Trophoblast cell (in vitro differentiated cells and primary cell): ENCODE data around the gene PIK3IP1.

Experiments used
- DNase-seq, 2 donors: peaks; one replicate each; pipeline ENCODE4 v3.0.0-alpha.2; 2016
- H2AFZ ChIP-seq: 2 replicates; pipeline ENCODE4 v1.6.1; 2013; ENCODE audit warnings: low read length, moderate library complexity, mild to moderate bottlenecking; ENCODE audit not compliant: insufficient read depth, poor library complexity
- H2AK5ac ChIP-seq: 2 replicates; pipeline ENCODE4 v1.6.1; 2013; ENCODE audit warnings: mild to moderate bottlenecking, low read length
- H2BK120ac ChIP-seq: 2 replicates; pipeline ENCODE4 v1.6.1; 2013; ENCODE audit warnings: low read length, mild to moderate bottlenecking, moderate library complexity; ENCODE audit not compliant: insufficient read depth, poor library complexity
- H2BK12ac ChIP-seq: 2 replicates; pipeline ENCODE4 v1.6.1; 2013; ENCODE audit warnings: mild to moderate bottlenecking, low read length, moderate library complexity
- H2BK5ac ChIP-seq: 2 replicates; pipeline ENCODE4 v1.6.1; 2013; ENCODE audit warnings: low read length, low read depth, moderate library complexity, mild to moderate bottlenecking; ENCODE audit not compliant: poor library complexity
- H3K14ac ChIP-seq: 2 replicates; pipeline ENCODE4 v1.6.1; 2013; ENCODE audit warnings: mild to moderate bottlenecking, low read length
- H3K18ac ChIP-seq: 2 replicates; pipeline ENCODE4 v1.6.1; 2013; ENCODE audit warnings: mild to moderate bottlenecking, low read length
- H3K23ac ChIP-seq: 2 replicates; pipeline ENCODE4 v1.6.1; 2013; ENCODE audit warnings: low read length
- H3K27ac ChIP-seq: 2 replicates; pipeline ENCODE4 v1.5.1; 2013; ENCODE audit warnings: low read depth, mild to moderate bottlenecking, inconsistent platforms, low read length, moderate library complexity
- H3K27me3 ChIP-seq: 2 replicates; pipeline ENCODE4 v1.6.1; 2013; ENCODE audit warnings: inconsistent platforms, mild to moderate bottlenecking, low read length, moderate library complexity; ENCODE audit not compliant: insufficient read depth
- H3K36me3 ChIP-seq, 2 experiments: 1 replicate in 1 of 2; 2 replicates in 1 of 2; pipeline ENCODE4 v1.6.1; 2013; ENCODE audit warnings: low read length in 2 of 2, mild to moderate bottlenecking in 2 of 2, moderate library complexity in 1 of 2; ENCODE audit not compliant: insufficient read depth in 2 of 2, control insufficient read depth in 1 of 2
- H3K4ac ChIP-seq: 2 replicates; pipeline ENCODE4 v1.6.1; 2013; ENCODE audit warnings: low read depth, mild to moderate bottlenecking, low read length, moderate library complexity
- H3K4me1 ChIP-seq, 2 experiments: 1 replicate in 1 of 2; 2 replicates in 1 of 2; pipeline ENCODE4 v1.6.1; 2013; ENCODE audit warnings: low read length in 2 of 2, mild to moderate bottlenecking in 2 of 2, moderate library complexity in 1 of 2; ENCODE audit not compliant: insufficient read depth in 2 of 2, control insufficient read depth in 1 of 2
- H3K4me2 ChIP-seq: 2 replicates; pipeline ENCODE4 v1.6.1; 2013; ENCODE audit warnings: inconsistent platforms, mild to moderate bottlenecking, low read length, moderate library complexity
- H3K4me3 ChIP-seq: 2 replicates; pipeline ENCODE4 v1.5.1; 2013; ENCODE audit warnings: mild to moderate bottlenecking, low read depth, low read length, inconsistent platforms
- H3K79me1 ChIP-seq: one replicate; pipeline ENCODE4 v1.6.1; 2013; ENCODE audit warnings: low read length
- H3K79me2 ChIP-seq: 2 replicates; pipeline ENCODE4 v1.6.1; 2013; ENCODE audit warnings: low read length, mild to moderate bottlenecking; ENCODE audit not compliant: control insufficient read depth, insufficient read depth, poor library complexity
- H3K9ac ChIP-seq: 2 replicates; pipeline ENCODE4 v1.6.1; 2013; ENCODE audit warnings: mild to moderate bottlenecking, low read length
- H3K9me3 ChIP-seq: 2 replicates; pipeline ENCODE4 v1.6.1; 2013; ENCODE audit warnings: low read depth, mild to moderate bottlenecking, control low read depth, inconsistent platforms, low read length; ENCODE audit not compliant: insufficient read depth
- H4K12ac ChIP-seq: 2 replicates; pipeline ENCODE4 v1.6.1; 2013; ENCODE audit warnings: low read depth, mild to moderate bottlenecking, low read length, moderate library complexity
- H4K8ac ChIP-seq: 2 replicates; pipeline ENCODE4 v1.6.1; 2013; ENCODE audit warnings: low read depth, mild to moderate bottlenecking, low read length, moderate library complexity
- H4K91ac ChIP-seq: one replicate; pipeline ENCODE4 v1.6.1; 2013; ENCODE audit warnings: low read depth, mild to moderate bottlenecking, low read length, moderate library complexity
- WGBS: extraction: QIAGEN DNeasy Blood & Tissue Kit; methylation state at CpG from one replicate; pipeline ENCODE4 v1.1.7; 2013; ENCODE audit warnings: missing lambda C conversion rate; ENCODE audit not compliant: insufficient read length, insufficient coverage; ENCODE audit errors: extremely low coverage; 5-methylcytosine and 5-hydroxymethylcytosine counted together

The PIK3IP1 gene

DNA sequence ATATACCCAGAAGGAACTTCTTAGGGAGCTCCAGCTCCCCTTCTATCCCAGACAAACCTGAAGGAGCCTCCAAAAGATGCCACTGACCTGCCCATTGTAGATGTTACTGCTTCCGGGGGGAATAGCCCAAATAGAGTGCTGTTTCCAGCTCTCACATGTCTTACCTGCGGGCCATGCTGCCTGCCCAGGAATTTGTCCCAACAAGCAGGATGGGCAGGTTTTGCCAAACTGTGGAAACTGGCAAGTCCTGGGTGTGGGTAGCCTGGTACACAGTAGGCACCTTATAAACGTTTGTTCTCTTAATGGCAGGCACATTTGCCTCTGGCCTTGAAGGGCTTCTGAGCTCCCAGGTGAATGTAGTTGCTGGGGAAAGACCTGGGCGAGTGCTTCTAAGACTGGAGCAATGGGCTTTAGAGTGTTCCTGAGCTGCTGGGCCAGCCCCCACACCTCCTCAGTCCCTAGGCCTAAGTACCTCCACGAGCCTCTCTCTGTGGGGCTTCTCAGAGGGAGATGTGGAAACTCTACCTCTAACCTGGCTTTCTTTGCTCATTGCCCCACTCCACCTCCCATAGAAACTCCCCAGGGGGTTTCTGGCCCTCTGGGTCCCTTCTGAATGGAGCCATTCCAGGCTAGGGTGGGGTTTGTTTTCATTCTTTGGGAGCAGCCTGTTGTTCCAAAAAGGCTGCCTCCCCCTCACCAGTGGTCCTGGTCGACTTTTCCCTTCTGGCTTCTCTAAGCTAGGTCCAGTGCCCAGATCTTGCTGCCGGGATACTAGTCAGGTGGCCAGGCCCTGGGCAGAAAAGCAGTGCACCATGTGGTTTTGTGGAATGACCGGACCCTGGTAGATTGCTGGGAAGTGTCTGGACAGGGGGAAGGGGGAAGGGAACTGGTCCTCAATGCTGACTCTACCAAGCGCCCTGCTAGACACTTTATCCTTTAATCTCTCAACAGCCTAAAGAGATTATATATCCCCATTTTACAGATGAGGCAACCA, 43.0 kb downstream of the PIK3IP1 start:
- Histone ChIP-seq H2AFZ (peak overlapping the region; percentile 30), H2BK12ac (peak overlapping the region; percentile 88), H3K27ac (peak overlapping the region; percentile 90), H3K4me3 (peak overlapping the region; percentile 77), H4K8ac (peak overlapping the region; percentile 70), H3K4me2 (peak overlapping the region; percentile 82), H2BK120ac (peak overlapping the region; percentile 94), H3K27me3 (no peaks in the 10 kb centered on the region), H2AK5ac (peak overlapping the region; percentile 85), H3K4me1 (peaks cover 43 to 61% of the 10 kb centered on the region in 2 experiments), H3K9me3 (no peaks in the 10 kb centered on the region), H4K91ac (peak overlapping the region; percentile 92), H3K23ac (no peak overlapping the region), H3K14ac (peak overlapping the region; percentile 81), H3K79me2 (peaks cover 30% of the 10 kb centered on the region), H3K4ac (peak overlapping the region; percentile 97), H3K18ac (peak overlapping the region; percentile 73), H3K36me3 (peaks cover 0 to 4% of the 10 kb centered on the region in 2 experiments), H2BK5ac (peak overlapping the region; percentile 87), H4K12ac (peak overlapping the region; percentile 40), H3K9ac (peak overlapping the region; percentile 78), H3K79me1 (peaks cover 52% of the 10 kb centered on the region)
- DNase-seq: peak in 1 of 2 donors; percentile 73
- no CpG with 5 or more reads among the region's 9 CpGs for WGBS

DNA sequence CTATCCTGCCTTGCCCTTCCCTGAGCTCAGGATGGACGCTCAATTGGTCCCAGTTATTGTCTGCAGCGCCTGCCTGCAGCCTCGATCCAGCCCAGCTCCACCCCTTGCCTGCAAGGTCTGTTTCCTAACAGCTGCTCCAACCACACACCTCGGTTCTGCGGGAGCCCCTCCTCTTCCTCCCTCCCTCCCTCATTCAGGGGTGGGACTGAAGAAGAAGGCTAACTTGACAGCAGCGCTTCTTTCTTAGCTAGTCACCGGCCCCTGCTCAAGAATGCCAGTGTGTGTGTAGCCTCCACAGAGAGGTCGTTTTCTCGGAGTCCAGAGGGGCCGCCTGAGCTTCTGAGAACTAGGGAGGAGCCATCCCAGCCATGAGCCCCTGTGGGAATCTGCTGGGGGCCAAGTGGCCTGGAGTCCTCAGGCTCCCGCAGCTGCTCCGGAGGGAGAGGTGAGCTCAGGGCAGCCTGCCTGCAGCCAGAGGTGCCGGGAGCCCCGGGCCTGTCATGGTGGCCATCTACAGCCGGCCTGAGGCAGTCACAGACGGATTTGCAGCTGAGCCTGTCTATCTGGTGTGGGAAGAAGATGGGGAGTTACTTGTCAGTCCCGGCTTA, 44.0 kb downstream of the PIK3IP1 start:
- H2BK5ac ChIP-seq: peak overlapping the region; percentile 87
- peak overlapping the region; percentile 14 for H2AFZ ChIP-seq
- peak overlapping the region; percentile 73 for H3K18ac ChIP-seq
- peak overlapping the region; percentile 94 for H2BK120ac ChIP-seq
- no peaks in the 10 kb centered on the region for H3K9me3 ChIP-seq
- H3K4me2 ChIP-seq: peak overlapping the region; percentile 82
- no peak overlapping the region for H3K23ac ChIP-seq
- peak overlapping the region; percentile 85 for H2AK5ac ChIP-seq
- peak overlapping the region; percentile 22 for H4K12ac ChIP-seq
- H3K27me3 ChIP-seq: no peaks in the 10 kb centered on the region
- peak overlapping the region; percentile 70 for H4K8ac ChIP-seq
- H3K36me3 ChIP-seq: peaks cover 0 to 4% of the 10 kb centered on the region in 2 experiments
- H3K79me1 ChIP-seq: peaks cover 53% of the 10 kb centered on the region
- H3K27ac ChIP-seq: peak overlapping the region; percentile 90
- peak overlapping the region; percentile 92 for H4K91ac ChIP-seq
- H3K4me1 ChIP-seq: peaks cover 41 to 58% of the 10 kb centered on the region in 2 experiments
- peak overlapping the region; percentile 77 for H3K4me3 ChIP-seq
- H3K14ac ChIP-seq: peak overlapping the region; percentile 81
- peak overlapping the region; percentile 97 for H3K4ac ChIP-seq
- H2BK12ac ChIP-seq: peak overlapping the region; percentile 88
- DNase-seq: peak; percentile 93
- WGBS: no CpG with 5 or more reads among the region's 17 CpGs
- H3K79me2 ChIP-seq: peaks cover 27% of the 10 kb centered on the region
- H3K9ac ChIP-seq: peak overlapping the region; percentile 78

DNA sequence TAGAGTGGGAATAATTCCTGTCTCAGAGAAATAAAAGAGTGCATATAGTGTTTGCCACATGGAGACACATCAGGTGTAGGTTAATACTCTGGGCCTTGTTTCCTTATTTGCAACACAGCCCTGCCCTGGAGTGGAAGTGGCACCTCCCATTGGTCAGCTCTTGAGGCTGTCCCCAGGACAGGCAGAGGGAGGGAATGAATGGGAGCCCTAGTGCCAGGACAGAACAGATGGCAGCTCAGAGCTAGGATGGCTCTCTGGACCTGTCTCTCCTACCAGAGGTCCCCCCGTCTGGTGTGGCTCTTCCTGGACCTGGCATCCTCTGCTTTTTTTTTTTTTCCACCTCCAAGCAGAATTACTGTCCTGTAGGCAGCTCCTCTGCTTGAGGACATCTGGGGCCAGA, 44.6 kb downstream of the PIK3IP1 start:
- Histone ChIP-seq H2AFZ (no peak overlapping the region), H2AK5ac (peak overlapping the region; percentile 71), H3K4me2 (peak overlapping the region; percentile 82), H3K79me2 (peaks cover 25% of the 10 kb centered on the region), H3K4me3 (no peak overlapping the region), H4K12ac (no peak overlapping the region), H3K4ac (peak overlapping the region; percentile 30), H3K36me3 (peaks cover 0 to 1% of the 10 kb centered on the region in 2 experiments), H3K27me3 (no peaks in the 10 kb centered on the region), H3K18ac (peak overlapping the region; percentile 51), H3K9me3 (no peaks in the 10 kb centered on the region), H3K14ac (peak overlapping the region; percentile 81), H4K91ac (peak overlapping the region; percentile 75), H3K23ac (no peak overlapping the region), H3K79me1 (peaks cover 56% of the 10 kb centered on the region), H2BK12ac (peak overlapping the region; percentile 78), H2BK5ac (peak overlapping the region; percentile 7), H4K8ac (peak overlapping the region; percentile 70), H3K27ac (peak overlapping the region; percentile 82), H2BK120ac (peak overlapping the region; percentile 62), H3K4me1 (peaks cover 41 to 59% of the 10 kb centered on the region in 2 experiments), H3K9ac (no peak overlapping the region)
- DNase-seq: no peak
- no CpG with 5 or more reads among the region's 1 CpG for WGBS

DNA sequence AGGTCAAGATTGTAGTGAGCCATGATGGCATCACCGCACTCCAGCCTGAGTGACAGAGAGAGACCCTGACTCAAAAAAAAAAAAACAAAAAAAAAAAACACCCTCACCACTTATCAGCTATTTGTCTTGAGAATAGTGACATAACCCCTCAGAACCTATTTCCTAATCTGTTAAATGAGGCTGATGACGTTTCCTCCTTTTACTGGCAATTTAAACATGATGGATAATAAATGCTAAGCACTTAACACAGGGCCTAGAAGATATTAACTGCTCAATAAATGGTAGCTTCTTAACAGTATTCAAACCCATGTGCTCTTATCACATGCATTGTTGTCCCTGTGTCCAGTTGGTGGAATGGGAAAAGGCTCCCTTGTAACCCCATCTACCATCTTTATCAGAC, 45.6 kb downstream of the PIK3IP1 start:
- WGBS: no CpG with 5 or more reads among the region's 2 CpGs
- H3K4me2 ChIP-seq: no peak overlapping the region
- DNase-seq: no peak

More for the DNA sequence above, 45.6 kb downstream of the PIK3IP1 start:
- Histone ChIP-seq H4K8ac (no peak overlapping the region), H3K27ac (peak overlapping the region; percentile 82), H4K91ac (peak overlapping the region; percentile 71), H3K9me3 (no peaks in the 10 kb centered on the region), H2AFZ (no peak overlapping the region), H3K36me3 (no peaks in the 10 kb centered on the region), H3K4me1 (peaks cover 40 to 55% of the 10 kb centered on the region in 2 experiments), H2BK5ac (peak overlapping the region; percentile 50), H3K4ac (peak overlapping the region; percentile 48), H3K27me3 (no peaks in the 10 kb centered on the region), H2BK12ac (peak overlapping the region; percentile 94), H2BK120ac (peak overlapping the region; percentile 69), H3K9ac (no peak overlapping the region), H3K23ac (no peak overlapping the region), H3K79me1 (peaks cover 57% of the 10 kb centered on the region), H3K18ac (peak overlapping the region; percentile 49), H3K4me3 (no peak overlapping the region), H3K14ac (peak overlapping the region; percentile 64), H3K79me2 (peaks cover 24% of the 10 kb centered on the region), H4K12ac (no peak overlapping the region), H2AK5ac (peak overlapping the region; percentile 80)
